Uterus (tissue), 4 donors: ENCODE data around the gene CELF4. TPM values are rescaled to one million over a fixed set of nuclear protein-coding genes. Genes with fewer than 3 reads are reported as not detected.

Source experiments
- DNase-seq, 2 donors: peaks; one replicate each; pipeline ENCODE4 v3.0.0-alpha.2; 2019 to 2020
- H3K27ac ChIP-seq, 2 donors: fragments of 200-600 bp; sonication (generic); 1 replicate in 1 of 2; 2 replicates in 1 of 2; pipeline ENCODE4 v1.5.1; 2016 to 2018
- H3K27me3 ChIP-seq, 2 donors: fragments of 200-600 bp; sonication (generic); one replicate each; pipeline ENCODE4 v1.5.1; 2018 to 2019; ENCODE audit warnings: control low read depth in 1 of 2
- H3K36me3 ChIP-seq, 2 donors: fragments of 200-600 bp; sonication (generic); one replicate each; pipeline ENCODE4 v1.5.1; 2019; ENCODE audit warnings: control low read depth in 1 of 2
- H3K4me1 ChIP-seq, 2 donors: fragments of 200-600 bp; sonication (generic); one replicate each; pipeline ENCODE4 v1.5.1; 2018 to 2019; ENCODE audit warnings: control low read depth in 1 of 2
- H3K4me3 ChIP-seq, 2 donors: fragments of 200-600 bp; sonication (generic); 1 replicate in 1 of 2; 2 replicates in 1 of 2; pipeline ENCODE4 v1.5.1; 2018 to 2019; ENCODE audit warnings: mild to moderate bottlenecking in 1 of 2
- H3K9me3 ChIP-seq, 2 donors: fragments of 200-600 bp; sonication (generic); one replicate each; pipeline ENCODE4 v1.5.1; 2019; ENCODE audit warnings: control low read depth in 1 of 2
- CTCF ChIP-seq, 4 experiments: fragments of 200-600 bp in 2 of 4; fragments of 450-650 bp in 2 of 4; sonication (generic) in 2 of 4; IDR thresholded peaks; one replicate each; pipeline ENCODE4 v1.5.1; 2016 to 2019; ENCODE audit warnings: antibody characterized with exemption in 4 of 4, mild to moderate bottlenecking in 2 of 4, moderate library complexity in 1 of 4
- POLR2A ChIP-seq, 2 donors: fragments of 450-650 bp; IDR thresholded peaks; one replicate each; pipeline ENCODE4 v1.6.1; 2016; ENCODE audit warnings: antibody characterized with exemption in 2 of 2, mild to moderate bottlenecking in 1 of 2, moderate library complexity in 1 of 2
- intact Hi-C: fragments of 100-400 bp; cut with DNase I; formaldehyde crosslinking; loops from one replicate; pipeline ENCODE4 v1.15.1; 2023; ENCODE audit warnings: low total_unique reads
- total RNA-seq, 4 donors: library from RNA; depleted of rRNA in 3 of 4; stranded (reverse); fragments of >200 nt in 3 of 4; gene quantifications; one replicate each; pipeline versions ENCODE4 v1.1.0 to v1.2.4, GENCODE V29; 2014 to 2023
- donor health status: DM: yes; HTN: yes; CAD: no.

Gene CELF4
- total RNA-seq, 4 donors from 2014 or later = 0.18 to 1.7 TPM; not detected in 2

GRCh38 chr18:37486848-37487247 is 78.8 kb downstream of the CELF4 start:
- no peak for DNase-seq
- no peaks in the 10 kb centered on the region for H3K27me3 ChIP-seq
- no peak overlapping the region for H3K4me3 ChIP-seq
- no peaks in the 10 kb centered on the region for H3K9me3 ChIP-seq
- TF ChIP-seq CTCF (IDR thresholded peaks at IDR 0.05) = no peak
- TF ChIP-seq POLR2A (IDR thresholded peaks at IDR 0.05) = no peak
- H3K4me1 ChIP-seq = peaks cover 0 to 11% of the 10 kb centered on the region in 2 donors
- H3K36me3 ChIP-seq = no peaks in the 10 kb centered on the region
- H3K27ac ChIP-seq = no peak overlapping the region
- intact Hi-C loops = no loop called here

DNA sequence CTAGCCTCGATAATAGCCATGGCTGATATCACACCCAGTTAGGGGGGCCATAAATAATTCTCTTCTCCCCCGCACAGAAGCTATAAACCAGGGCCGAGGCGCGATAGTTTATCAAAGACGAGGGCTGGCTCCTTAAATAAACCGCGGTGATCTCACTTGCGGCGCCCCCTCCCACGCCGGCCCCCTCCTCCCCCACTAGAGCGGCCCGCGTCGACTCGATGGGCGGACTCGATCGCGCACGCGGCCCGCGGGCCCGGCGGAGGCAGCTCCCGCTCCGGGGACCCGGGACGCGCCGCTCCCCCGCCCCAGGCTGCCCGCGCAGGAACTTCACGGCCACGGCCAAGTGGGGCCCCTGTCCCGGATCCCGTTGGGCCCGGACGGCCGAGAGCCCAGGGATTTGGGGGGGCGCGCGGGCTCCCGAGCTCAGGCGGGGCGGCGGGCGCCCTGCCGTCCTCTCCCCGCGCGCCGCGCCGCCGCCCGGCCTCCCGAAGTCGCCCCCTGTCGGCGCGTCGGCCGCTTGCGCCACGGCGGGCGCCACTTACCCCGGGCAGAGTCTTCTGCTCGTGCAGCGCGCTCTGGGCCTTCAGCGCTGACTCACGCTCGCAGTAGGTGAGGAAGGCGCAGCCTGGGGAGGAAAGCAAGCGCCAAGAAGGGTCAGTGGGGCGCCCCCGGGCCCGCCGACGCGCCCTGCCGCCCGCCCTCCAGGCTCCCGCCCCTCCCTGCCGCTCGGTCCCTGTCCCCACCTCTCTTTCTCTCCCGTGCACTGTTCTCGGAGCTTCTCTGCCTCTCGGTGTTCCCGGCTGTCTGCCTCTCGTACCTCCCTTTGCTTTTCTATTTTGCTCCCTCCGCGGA is 80.4 kb downstream of the CELF4 start:
- no peak for DNase-seq
- no peak for TF ChIP-seq CTCF (IDR thresholded peaks at IDR 0.05)
- no peak for TF ChIP-seq POLR2A (IDR thresholded peaks at IDR 0.05)
- peaks cover 0 to 11% of the 10 kb centered on the region in 2 donors for H3K4me1 ChIP-seq
- no peak overlapping the region for H3K4me3 ChIP-seq
- no peaks in the 10 kb centered on the region for H3K9me3 ChIP-seq
- intact Hi-C loops = no loop called here
- H3K27me3 ChIP-seq = no peaks in the 10 kb centered on the region
- H3K36me3 ChIP-seq = no peaks in the 10 kb centered on the region
- H3K27ac ChIP-seq = no peak overlapping the region

DNA sequence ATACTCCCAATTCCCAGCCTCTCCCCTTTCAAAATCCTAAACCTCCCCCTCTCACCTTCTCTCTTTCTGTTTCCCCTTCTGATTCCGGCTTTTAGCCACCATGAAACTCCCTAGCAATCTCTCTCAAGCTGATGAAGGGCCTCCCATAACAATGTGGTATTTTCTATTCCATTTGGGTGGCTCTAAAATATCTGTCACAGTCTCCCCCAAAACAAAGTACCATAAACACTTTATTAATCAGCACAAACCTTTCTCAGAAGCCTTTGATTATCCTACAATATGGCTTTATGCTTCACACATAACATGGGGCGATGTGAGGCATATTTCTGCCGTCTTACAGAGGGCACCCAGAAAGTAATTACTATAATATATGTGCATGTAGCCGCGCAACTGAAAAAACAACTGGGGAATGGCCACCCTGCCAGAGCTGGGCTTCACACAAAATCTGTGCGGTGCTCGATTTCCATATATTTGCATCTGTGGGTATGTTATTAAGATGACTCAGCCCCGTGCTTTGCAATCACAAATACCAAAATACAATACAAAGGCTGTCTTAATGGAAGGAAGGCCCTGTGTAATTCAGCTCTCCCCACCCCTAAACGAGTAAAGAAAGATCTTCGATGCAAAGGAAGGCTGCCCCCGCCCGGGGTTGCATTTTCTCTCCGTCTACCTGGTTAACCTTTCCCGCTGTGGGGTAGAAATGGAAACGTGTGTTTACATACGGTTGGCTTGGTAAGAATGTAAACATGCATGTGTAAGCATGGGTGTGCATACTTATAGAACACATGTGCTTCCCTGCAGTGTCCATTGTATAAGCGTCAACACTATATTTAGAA is 81.4 kb downstream of the CELF4 start:
- no peak for DNase-seq
- H3K4me3 ChIP-seq = no peak overlapping the region
- TF ChIP-seq POLR2A (IDR thresholded peaks at IDR 0.05) (no peak), CTCF (IDR thresholded peaks at IDR 0.05) (no peak)
- no peaks in the 10 kb centered on the region for H3K27me3 ChIP-seq
- H3K27ac ChIP-seq = no peak overlapping the region
- no peaks in the 10 kb centered on the region for H3K9me3 ChIP-seq
- peaks cover 0 to 11% of the 10 kb centered on the region in 2 donors for H3K4me1 ChIP-seq
- intact Hi-C loops = no loop called here
- H3K36me3 ChIP-seq = no peaks in the 10 kb centered on the region

DNA sequence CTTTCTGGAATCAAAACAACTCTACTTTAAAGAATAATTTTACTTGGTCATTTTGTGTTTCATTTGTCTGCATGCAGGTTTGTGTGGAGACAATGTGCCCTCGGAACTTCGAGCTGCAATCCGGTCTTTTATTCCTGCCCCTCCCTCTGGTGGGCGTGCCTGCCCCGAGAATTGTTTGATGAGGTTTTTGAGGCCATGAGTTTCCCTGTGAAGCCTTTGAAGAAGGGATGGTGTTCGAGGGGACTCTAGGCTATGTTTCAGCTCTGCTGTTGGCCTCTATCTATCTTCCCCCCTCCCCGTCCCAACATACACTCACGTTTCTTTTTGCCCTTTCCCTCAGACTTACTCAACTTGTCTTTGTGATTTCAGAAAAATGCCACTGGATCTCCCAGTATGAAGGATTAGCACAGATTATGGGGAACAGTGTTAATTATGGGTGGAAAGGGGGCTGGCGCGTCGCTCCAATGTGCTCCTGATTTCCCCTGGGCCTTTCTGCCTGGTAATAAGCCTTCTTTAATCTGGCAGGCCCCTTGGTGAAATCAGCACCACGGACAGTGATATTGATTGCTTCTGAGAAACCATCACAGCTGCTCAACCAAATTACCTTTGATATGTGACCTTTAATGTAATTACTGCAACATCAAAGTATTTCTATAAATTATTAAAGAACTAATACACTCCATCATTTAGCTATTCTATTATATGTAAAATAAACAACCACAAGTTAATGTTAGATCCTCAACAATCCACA is 82.2 kb downstream of the CELF4 start:
- no peaks in the 10 kb centered on the region for H3K9me3 ChIP-seq
- no peak overlapping the region for H3K4me3 ChIP-seq
- no peak for TF ChIP-seq POLR2A (IDR thresholded peaks at IDR 0.05)
- no peak for TF ChIP-seq CTCF (IDR thresholded peaks at IDR 0.05)
- peaks cover 0 to 11% of the 10 kb centered on the region in 2 donors for H3K4me1 ChIP-seq
- no peak for DNase-seq
- no peaks in the 10 kb centered on the region for H3K36me3 ChIP-seq
- intact Hi-C loops = no loop called here
- no peak overlapping the region for H3K27ac ChIP-seq
- H3K27me3 ChIP-seq = no peaks in the 10 kb centered on the region
